ENCODE measurements around the gene KPTN. TPM values are rescaled to one million over a fixed set of nuclear protein-coding genes. Genes with fewer than 3 reads are reported as not detected.
"Not testable (repeated sequence)": the region's sequence is repeated elsewhere in the genome, so short reads cannot be mapped to it uniquely, and the experiment has no call there.

KPTN gene
- total RNA-seq, 1 experiment from 2014 or later, result 26.2 TPM

DNA sequence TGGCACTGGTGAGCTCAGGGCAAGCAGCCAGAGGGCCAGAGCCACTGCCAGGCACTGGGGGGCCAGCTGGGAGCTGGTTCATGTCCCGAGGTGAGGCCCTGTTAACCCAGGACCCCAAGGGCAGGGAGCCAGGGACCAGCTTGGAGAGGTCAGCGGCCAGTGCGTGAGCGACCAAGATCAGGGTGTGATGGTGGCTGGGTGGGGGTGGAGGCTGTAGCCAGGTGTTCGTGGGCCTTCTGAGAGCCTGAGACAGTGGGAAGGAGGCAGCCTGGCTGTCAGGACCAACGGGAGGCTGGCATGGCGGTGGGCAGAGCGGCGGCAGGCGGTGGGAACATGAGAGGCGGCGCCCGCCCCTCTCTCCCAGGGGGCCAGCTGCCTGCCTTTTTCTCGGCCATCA is 8.1 kb upstream of the KPTN start:
- no peak for DNase-seq (ENCODE audit: low spot score)

DNA sequence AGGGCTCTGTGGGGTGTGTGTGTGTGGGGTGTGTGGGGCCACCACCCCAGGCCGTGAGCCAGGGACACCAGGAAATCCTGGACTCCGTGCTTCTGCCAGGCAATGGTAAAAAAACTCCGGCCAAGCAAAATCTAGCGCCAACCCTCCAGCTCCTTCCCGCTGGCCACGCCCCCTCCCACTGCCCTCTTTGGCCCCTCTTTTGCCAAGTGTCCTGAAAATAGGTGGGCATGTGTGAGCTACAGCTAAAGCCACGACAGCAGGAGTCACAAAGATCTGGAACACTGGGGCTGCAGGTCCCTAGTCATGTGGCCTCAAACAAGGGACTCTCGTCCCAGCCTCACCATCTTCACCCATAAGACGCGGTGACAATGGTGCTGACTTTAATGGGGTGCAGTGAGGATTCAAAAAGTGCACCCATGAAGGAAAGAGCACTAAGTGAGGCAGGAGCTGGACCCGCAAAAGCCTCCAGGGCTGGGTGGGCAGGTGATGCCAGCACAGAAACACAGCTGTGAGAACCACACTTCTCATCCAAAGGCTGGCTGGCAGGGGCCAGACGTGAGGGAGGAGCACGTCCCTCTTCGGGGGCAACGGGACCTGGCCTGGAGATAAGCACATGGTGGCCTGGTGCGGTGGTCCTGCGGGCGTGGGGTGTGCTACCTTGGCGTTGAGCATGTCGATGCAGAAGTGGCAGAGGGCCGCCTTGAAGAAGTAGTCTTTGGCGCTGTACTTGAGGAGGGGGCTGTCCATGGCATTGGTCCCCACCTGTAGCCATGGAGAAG is 7.5 kb upstream of the KPTN start:
- DNase-seq (ENCODE audit: low spot score), result no peak

DNA sequence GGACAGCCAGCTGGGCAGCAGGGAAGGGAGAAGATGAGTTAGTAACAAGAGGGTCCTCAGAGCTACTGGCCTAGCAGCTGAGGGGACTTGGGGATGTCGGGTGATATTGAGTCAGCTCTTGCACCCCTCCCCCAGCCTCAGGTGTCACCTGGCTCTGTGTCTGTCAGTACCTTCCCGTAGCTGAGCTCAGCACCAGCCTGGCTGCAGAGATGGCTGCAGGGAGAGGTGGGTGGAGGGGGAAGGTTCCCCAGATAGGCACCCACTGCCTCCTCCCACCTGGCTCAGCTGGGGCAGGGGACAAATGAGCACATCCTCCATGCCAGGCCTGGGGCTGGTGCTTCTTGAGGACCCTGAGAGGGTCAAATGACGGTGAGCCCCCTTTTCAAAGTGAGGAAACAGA is 6.8 kb upstream of the KPTN start:
- DNase-seq (ENCODE audit: low spot score), result no peak

DNA sequence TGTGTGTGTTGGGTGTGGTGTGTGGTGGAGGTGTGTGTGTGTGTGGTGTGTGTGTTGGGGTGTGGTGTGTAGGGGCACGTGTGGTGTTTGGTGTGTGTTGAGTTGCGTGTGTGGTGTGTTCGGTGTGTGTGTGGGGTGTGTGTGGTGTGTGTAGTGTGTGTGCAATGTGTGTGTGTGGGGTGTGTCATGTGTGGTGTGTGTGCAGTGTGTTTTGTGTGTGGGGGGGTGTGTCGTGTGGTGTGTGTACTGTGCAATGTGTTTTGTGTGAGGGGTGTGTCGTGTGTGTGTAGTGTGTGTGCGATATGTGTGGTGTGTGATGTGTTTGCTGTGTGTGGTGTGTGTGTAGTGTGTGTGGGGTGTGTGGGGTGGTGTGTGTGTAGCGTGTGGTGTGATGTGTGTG is 6.0 kb upstream of the KPTN start:
- no peak for DNase-seq (ENCODE audit: low spot score)

DNA sequence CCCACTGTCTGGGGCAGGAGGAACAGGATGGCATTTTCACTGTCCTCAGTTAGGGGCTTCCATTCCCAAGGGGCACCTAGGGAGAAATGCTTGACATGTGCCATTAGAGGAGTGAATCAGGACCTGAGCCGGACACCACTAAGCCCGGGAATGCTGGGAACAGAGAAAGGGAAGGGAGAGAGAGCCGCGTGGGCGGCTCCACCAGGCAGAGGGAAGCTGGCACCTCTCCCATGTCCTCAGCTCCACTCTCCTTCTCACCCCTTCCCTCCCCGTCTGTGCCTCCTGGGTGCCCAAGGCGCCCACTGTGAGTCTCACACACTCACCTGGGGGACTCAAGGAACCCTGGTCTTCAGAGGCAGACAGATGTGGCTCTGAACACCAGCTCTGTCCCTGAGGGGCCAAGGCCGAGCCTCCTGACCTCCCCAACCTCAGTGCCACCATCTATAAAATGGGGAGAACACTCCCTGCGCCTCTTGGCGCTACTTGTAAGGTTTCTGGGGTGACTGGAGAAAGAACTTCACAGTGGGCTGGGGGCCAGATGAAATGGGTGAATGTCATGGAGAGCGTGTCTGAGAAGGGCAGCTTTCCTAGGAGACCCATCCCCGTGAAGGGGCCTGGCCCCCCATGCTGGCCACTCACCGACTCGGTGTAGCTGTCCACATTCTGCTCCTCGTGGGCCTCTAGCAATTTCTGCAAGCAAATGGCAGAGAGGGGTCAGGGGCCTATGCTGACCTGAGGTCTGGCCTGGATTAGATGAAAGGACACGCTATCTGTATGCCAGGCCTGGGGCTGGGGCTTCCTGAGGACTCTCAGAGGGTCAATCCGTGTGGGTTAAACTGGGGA is 5.3 kb upstream of the KPTN start:
- no peak for DNase-seq (ENCODE audit: low spot score)

DNA sequence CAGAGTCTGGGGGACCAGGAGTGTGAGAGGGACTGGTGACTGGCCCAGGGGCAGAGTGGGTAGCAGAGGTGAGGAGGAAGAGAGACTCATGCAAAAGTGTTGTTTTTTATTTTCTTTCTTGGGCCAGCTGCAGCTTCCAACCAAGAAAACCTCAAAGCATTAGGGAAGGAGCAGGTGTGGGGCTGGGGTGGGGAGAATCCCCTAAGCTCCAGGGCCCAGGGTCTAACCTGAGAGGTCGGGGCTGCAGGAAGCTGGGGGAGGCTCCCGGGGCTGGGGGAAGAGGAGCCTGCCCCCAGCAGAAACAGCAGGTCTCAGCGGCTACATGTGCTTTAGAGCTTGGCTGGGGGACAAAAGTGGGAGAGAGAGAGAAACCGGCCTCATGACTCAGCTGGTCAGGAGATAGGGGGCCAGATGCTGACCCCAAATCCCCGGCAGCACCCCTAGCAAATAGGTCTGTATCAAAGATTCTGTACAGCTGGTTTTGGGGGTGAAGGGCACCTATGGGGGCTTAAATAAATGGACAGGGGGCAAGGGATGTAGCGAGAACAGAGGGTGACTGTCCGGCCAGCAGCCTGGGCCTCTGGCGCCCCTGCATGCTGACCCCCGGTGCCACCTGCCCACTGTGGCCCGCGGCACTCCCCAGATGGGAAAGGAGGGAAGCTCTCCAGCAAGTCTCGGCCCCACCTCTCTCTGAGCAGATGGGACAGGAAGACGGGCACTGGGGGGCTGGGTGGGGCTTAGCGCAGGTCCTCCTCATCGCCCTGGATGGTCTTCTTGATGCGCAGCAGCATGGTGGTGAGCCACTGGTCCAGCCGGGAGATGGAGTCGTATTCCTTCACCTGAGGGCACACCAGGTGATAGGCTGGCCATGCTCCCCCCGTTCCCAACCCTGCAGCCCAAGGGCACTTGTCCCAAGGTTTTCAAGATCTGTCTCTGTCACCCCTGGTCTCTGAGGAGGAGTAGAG is 3.8 kb upstream of the KPTN start:
- DNase-seq (ENCODE audit: low spot score), result no peak

DNA sequence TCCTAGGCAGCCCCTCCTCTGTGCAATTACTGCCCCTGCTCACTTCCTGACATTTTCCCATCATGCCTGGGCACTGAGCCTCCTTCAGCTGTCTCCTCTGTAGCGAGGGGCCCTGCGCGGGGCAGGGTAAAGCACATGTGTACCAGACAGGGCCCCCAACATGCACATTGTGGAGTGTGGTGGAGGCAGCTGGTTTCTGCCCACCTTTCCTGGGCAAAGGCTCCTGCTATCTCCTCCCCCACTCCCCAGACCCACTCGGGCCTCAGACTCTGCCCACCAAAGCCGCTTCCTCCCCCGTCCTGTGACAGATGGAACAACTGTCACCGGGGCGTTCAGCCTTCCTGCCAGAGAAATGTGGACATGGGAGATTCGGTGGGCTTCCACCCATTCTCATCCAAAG is 2.9 kb upstream of the KPTN start:
- no peak for DNase-seq (ENCODE audit: low spot score)

DNA sequence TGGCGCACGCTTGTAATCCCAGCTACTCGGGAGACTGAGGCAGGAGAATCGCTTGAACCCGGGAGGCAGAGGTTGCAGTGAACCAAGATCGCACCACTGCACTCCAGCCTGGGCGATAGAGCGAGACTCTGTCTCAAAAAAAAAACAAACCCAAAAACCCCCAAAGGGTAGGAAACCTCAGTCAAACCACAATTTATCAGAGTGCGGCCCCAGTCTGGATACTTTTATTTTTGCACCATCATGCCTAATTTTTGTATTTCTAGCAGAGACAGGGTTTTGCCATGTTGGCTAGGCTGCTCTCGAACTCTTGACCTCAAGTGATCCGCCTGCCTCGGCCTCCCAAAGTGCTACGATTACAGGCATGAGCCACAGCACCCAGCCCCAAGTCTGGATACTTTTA is 2.2 kb upstream of the KPTN start:
- DNase-seq (ENCODE audit: low spot score), result not testable (repeated sequence)

DNA sequence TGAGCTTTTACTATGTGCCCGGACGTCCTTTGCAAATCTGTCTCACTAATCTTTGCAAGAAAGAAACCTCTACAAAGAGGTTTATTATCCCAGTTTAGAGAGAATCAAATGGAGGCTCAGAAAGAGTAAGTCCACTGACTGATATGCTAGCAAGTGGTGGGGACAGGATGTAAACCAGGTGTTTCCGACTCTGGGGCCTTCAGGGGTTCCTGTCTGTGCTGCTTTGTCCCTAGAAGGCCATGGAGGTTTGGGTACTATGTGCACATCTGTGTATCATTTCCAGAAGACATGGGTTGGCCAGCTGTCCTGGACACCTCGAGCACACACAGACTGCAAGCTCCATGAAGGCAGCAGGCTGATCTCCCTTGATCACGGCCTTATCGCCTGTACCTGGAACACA is 1.2 kb upstream of the KPTN start:
- no peak for DNase-seq (ENCODE audit: low spot score)

DNA sequence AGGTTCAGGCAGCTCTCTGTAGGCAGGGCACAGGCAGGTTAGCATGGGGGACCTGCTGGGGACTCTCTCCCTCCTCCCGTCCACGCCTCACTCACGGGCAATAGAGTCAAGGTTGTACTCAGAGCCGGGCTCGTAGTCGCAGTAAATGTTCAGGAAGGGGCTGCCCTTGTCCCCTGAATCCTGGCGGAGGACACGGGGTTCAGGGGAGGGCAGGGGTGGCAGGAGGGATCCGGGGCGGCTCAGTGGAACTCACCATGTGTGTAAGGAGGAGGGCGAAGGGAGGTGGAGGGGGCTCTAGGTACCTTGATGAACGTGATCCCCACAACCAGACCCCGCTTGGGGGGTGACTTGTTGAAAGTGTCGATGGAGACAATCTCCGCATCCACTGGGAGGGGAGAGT is 819 bp downstream of the KPTN start:
- no peak for DNase-seq (ENCODE audit: low spot score)

DNA sequence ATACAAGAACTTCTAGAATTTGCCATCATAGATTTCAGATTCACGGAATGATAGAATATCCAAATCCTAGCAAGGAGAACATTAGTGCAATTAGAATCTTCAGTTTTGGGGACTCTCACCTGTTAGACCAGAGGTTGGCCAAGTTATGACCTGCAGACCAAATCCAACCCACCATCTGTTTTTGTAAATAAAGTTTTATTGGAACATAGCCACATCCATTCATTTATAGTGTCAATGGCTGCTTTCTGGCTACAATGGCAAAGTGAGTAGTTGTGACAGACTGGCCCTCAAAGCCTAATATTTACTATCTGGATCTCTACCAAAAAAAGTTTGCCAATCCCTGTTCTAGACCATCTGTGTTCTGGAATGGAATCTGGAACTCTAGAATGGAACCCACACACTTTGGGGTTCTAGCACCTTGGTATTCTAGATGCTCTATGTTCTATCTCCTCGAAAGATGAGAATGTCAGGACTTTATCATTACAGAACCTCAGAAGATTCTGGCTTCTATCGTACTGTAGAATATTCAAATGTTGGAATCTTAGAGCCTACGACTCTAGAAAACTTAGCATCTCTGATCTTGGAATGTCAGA is 2.5 kb downstream of the KPTN start:
- no peak for DNase-seq (ENCODE audit: low spot score)

DNA sequence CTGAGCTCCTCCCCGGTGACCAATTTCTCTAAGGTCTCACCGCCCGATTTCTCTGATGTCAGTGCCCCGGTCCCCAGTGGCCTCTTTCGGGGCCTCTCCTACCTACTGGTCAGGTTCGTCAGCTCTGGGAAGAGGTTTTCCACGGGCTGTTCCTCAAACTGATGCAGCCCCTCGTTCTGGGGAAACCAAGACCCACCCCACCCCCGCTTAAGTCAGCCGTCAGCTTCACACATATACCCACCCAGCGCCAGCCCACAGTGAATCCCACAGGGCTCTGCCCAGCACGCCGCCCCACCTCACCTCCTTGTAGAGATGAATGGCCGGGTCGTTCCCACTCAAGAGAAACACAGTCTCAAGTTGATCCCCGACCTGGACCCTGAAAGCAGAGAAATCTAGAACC is 3.4 kb downstream of the KPTN start:
- no peak for DNase-seq (ENCODE audit: low spot score)

DNA sequence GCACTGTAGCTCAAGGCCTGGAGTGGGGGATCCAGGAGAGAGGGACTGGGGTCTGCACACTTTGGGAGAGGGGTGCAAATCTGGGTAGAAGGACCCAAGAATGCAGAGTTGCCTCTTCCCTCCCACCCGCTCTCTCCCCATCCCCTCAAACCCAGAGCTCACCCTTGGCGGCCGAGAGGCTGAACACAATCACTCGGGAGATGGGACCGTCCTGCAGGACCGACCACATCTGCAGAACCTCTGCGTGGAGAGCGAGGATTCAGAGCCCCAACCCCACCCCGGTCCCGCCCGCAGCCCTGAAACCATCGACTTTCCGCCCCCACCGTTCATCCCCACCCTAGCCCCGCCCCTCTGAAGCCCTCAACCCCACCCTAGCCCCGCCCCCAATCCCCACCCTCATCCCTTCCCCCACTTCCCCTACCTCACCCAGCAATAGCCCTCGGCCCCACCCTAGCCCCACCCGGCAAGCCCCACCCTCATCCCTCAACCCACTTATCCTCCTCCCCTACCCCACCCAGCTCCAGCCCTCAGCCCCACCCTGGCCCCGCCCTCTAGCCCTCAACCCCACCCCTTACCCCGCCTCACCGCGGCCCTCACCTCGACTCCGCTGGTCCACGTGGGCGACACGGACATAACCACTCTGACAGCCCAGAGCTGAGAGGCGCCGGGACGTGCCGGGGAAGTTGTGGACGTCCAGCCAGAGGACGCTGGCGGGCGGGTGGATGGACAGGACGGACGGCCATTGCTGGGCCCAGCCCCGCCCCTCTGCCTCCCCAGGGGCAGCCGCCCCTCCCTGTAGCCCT is 4.1 kb downstream of the KPTN start:
- DNase-seq (ENCODE audit: low spot score), result no peak

DNA sequence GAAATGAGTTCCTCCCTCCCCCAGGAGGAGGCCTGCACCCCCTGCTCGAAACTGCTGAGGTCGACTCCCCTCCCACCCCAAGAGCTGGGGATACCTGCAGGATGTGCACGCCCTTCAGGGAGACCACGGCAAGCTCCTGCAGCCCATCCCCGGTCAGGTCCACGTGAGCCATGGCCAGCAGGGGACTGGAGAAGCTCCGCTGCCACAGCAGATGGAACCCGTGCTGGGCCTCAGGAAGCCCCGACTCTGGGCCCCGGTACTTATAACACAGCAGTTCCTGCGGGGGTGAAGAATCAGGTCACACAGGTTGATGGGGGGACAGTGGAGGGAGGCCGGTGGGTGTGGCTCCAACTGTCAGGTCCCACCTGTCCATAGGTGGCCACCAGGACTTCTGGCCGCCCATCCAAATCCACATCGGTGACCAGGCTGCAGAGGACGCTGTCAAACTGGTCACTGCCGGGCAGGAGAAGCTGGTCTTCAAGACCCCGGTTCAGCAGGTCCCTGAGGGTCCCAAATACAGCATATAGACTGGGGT is 7.5 kb downstream of the KPTN start:
- no peak for DNase-seq (ENCODE audit: low spot score)

DNA sequence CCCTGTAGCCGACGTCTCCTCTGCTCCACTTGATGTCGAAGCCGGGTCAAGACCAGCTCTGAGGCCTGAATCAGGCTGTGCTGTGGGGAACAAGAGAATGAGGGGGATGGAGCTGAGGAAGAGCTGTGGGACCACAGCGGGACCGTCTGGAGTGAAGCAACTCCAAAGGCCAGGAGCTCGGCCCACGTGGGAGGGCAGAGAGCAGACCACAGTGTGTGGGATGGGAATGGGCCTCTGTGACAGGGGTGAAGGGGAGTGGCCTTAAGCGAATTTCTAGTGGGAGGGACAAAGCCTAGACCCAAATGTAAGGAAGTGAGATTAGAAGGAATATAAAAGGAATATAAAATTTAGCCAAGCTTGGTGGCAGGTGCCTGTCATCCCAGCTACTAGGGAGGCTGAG is 8.6 kb downstream of the KPTN start:
- no peak for DNase-seq (ENCODE audit: low spot score)

DNA sequence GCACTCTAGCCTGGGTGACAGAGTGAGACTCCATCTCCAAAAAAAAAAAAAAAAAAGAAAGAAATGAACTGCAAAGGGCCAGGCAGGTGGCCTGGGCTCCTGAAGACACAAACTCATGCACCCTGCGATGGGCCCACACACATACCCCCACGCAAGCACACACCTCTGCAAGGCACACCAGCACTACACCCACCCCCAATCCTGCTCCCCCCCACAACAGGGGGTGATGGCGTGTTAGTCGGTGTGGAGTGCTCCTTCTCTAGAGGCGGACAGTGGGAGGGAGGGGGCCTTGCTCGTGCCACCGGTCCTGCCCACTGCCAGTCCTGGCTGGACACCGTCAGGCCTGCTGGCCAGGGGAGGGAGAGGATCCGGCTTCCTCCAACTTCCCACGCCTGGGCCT is 10.7 kb downstream of the KPTN start:
- no peak for DNase-seq (ENCODE audit: low spot score)

DNA sequence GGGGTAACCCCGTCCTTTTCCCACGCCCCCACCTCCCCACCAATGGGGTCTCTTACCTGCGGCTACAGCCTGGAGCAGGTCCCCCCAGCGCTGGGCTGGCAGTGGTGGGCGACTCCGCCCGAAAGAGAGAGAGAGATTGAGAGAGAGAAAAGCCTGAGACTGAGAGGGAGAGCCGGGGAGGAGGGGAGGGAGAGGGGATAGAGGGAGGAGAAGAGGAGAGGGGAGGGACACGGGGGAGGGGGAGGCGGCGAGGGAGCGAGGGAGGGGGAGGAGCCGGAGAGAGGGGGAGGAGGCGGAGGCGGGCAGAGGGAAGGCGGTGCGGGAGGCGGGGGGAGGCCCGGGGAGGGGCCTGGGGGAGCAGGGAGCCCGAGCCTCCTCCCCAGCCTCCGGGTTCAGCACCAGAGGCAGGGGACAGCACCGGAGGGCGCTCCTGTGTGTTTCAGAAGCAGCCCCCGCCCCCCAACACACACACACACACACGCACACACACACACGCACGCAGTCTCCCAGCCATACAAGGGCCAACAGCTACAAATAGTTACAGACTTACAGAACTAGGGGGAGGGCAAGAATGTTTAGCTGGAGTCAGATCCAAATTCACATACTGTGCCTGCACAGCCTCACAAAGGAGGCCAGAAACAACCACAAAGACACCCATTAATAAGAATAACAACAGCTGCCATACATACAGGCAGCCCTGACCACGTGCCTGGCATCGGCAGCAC is 12.1 kb downstream of the KPTN start, which contains the start of gene SLC8A2:
Gene SLC8A2, minus strand, starts transcription at position 161 of the 725 bp plus-strand sequence. CDS start 5,490 bp downstream, outside the sequence.
- peak; percentile 48 for DNase-seq (ENCODE audit: low spot score)

DNA sequence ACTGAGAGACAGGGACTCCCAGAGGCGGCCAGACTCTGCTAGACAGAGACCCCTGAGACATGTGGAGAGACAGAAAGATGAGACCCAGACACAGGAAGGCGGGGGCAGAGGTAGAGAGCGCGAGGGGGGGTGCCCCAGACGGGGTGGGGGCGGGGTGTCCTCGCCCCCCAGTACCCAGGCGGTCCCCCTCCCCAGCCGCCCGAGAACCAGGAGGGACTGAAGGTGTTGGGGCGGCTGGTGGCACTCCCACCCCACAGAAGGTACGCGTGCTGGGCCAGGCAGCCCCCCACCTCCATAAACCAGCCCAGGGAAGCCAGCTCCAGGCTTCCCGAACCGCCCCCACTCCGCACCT is 12.7 kb downstream of the KPTN start:
- no peak for DNase-seq (ENCODE audit: low spot score)

DNA sequence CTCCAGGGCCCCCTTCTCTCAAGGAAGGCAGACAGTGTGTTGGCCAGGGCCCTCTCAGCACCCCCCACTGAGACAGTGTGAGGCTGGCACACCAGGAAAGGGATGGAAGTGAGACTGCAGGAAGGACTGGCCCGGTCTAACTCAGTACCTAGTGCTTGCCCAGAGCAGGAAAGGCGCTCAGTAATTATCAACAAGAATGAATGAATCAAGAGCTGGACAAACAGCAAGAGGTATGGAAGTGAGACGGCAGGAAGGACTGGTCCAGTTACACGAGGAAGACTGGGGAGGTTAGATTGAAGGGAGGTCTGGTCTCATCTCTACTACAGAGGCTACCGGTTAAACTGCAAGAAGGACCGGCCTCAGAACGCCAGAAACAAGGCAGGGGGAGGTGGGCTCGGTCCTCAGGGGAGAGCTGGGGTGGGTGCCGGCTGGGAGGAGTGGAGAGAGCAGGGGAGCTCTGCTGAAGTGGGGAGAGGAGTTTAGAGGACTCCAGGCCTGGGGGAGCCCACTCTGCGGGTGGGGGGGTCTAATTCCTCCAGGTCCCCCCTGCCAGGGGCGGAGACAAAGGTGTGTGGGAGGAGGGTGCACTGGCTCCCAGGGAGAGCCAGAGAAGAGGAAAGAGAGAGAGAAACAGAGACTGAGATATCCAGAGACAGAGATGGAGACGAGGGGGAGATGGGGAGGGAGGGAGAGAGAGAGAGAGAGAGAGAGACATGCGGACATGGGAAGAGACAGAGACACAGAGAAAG is 13.4 kb downstream of the KPTN start:
- no peak for DNase-seq (ENCODE audit: low spot score)
